Activated effector memory CD4-positive, alpha-beta T cell treated with Interleukin-2 at 50 U/mL for 16 hours (primary cell): ENCODE results near the gene MAS1L.

ENCODE experiments used
- DNase-seq: peaks from one replicate; pipeline ENCODE4 v3.0.0-alpha.2; 2020

MAS1L gene

GRCh38 chr6:29487660-29488059 lies at the start of gene MAS1L:
Gene MAS1L, minus strand, starts transcription at chr6:29487956. Its CDS starts 54 bp downstream, at chr6:29487902.
- DNase-seq = no peak

- DNase-seq = no peak
Observed at GRCh38 chr6:29532320-29532951, 44.7 kb upstream of the MAS1L start.

GRCh38 chr6:29531668-29532067 lies 43.9 kb upstream of the MAS1L start:
- DNase-seq = no peak

GRCh38 chr6:29530671-29531310 lies 43.0 kb upstream of the MAS1L start:
- DNase-seq = no peak

- DNase-seq = no peak
Observed at GRCh38 chr6:29529956-29530355, 42.2 kb upstream of the MAS1L start.

- DNase-seq = no peak
Observed at GRCh38 chr6:29528988-29529560, 41.3 kb upstream of the MAS1L start.

- no peak for DNase-seq
Observed at GRCh38 chr6:29528300-29528931, 40.7 kb upstream of the MAS1L start.

- DNase-seq = no peak
Observed at GRCh38 chr6:29527564-29527963, 39.8 kb upstream of the MAS1L start.

- no peak for DNase-seq
Observed at GRCh38 chr6:29527126-29527525, 39.4 kb upstream of the MAS1L start.

- no peak for DNase-seq
Observed at GRCh38 chr6:29525311-29525639, 37.5 kb upstream of the MAS1L start.

- DNase-seq = no peak
Observed at GRCh38 chr6:29524444-29525310, 36.9 kb upstream of the MAS1L start.

GRCh38 chr6:29524044-29524443 lies 36.3 kb upstream of the MAS1L start:
- no peak for DNase-seq

GRCh38 chr6:29522227-29522626 lies 34.5 kb upstream of the MAS1L start:
- DNase-seq = no peak

GRCh38 chr6:29521006-29521680 lies 33.4 kb upstream of the MAS1L start:
- DNase-seq = no peak

GRCh38 chr6:29520232-29520631 lies 32.5 kb upstream of the MAS1L start:
- DNase-seq = no peak

- no peak for DNase-seq
Observed at GRCh38 chr6:29519291-29520010, 31.7 kb upstream of the MAS1L start.

- DNase-seq = no peak
Observed at GRCh38 chr6:29517728-29518440, 30.1 kb upstream of the MAS1L start.

GRCh38 chr6:29517245-29517644 lies 29.5 kb upstream of the MAS1L start:
- DNase-seq = no peak

- DNase-seq = peak; percentile 27
Observed at GRCh38 chr6:29516108-29516507, 28.4 kb upstream of the MAS1L start.

GRCh38 chr6:29510746-29511300 lies 23.1 kb upstream of the MAS1L start:
- no peak for DNase-seq

- DNase-seq = no peak
Observed at GRCh38 chr6:29510202-29510601, 22.4 kb upstream of the MAS1L start.
